PC-9 (cell line): Measurements from ENCODE around the gene TOM1. TPM values are rescaled to one million over a fixed set of nuclear protein-coding genes. Genes with fewer than 3 reads are reported as not detected.

ENCODE experiments used
- BruUV-seq: library from RNA; stranded (reverse); fragments of 400-500 nt; replicated peaks from 2 replicates; lab custom pipeline; 2021; lab: Mats Ljungman, UMichigan
- CTCF ChIA-PET: fragments of 300-600 bp; sonication (Branson Sonifier 250); formaldehyde crosslinking; loops from one replicate; lab custom pipeline; 2022; ENCODE audit warnings: antibody characterized with exemption; lab: Charles Lee
- POLR2A ChIA-PET: fragments of 300-600 bp; sonication (Branson Sonifier 250); formaldehyde crosslinking; loops from one replicate; lab custom pipeline; 2022; ENCODE audit warnings: antibody characterized with exemption; ENCODE audit not compliant: unreplicated experiment; lab: Charles Lee
- DNase-seq, 2 experiments: peaks; one replicate each; pipeline versions ENCODE4 v3.0.0 to v3.0.0-alpha.2; 2015 to 2022; ENCODE audit warnings: mixed read lengths in 1 of 2
- H2AFZ ChIP-seq: fragments of 200-600 bp; sonication (generic); 2 replicates; pipeline ENCODE4 v1.8.1; 2017; ENCODE audit warnings: antibody characterized with exemption
- H3F3A ChIP-seq: fragments of 200-600 bp; sonication (generic); 2 replicates; pipeline ENCODE4 v1.8.1; 2017; ENCODE audit warnings: antibody characterized with exemption, mild to moderate bottlenecking, low read depth; ENCODE audit not compliant: insufficient read depth
- H3K27ac ChIP-seq: fragments of 200-600 bp; sonication (generic); 2 replicates; pipeline ENCODE4 v1.6.1; 2016; ENCODE audit warnings: mixed run types
- H3K27me3 ChIP-seq: fragments of 200-600 bp; sonication (generic); 2 replicates; pipeline ENCODE4 v1.6.1; 2016; ENCODE audit warnings: low read depth, mixed run types; ENCODE audit not compliant: insufficient read depth
- H3K36me3 ChIP-seq: fragments of 200-600 bp; sonication (generic); 2 replicates; pipeline ENCODE4 v1.6.1; 2016; ENCODE audit warnings: low read depth, mixed run types
- H3K4me1 ChIP-seq: fragments of 200-600 bp; sonication (generic); replicated peaks from 2 replicates; pipeline ENCODE4 v1.6.1; 2016; ENCODE audit warnings: mixed run types; ENCODE audit not compliant: insufficient read depth
- H3K4me2 ChIP-seq: fragments of 200-600 bp; sonication (generic); 2 replicates; pipeline ENCODE4 v1.6.1; 2017; ENCODE audit warnings: mixed run types
- H3K4me3 ChIP-seq: fragments of 200-600 bp; sonication (generic); 2 replicates; pipeline ENCODE4 v1.6.1; 2016; ENCODE audit warnings: mixed run types
- H3K79me2 ChIP-seq: fragments of 200-600 bp; sonication (generic); 2 replicates; pipeline ENCODE4 v1.6.1; 2017; ENCODE audit warnings: low read depth, mixed run types
- H3K9me2 ChIP-seq: fragments of 200-600 bp; sonication (generic); 2 replicates; pipeline ENCODE4 v1.8.1; 2017; ENCODE audit warnings: mild to moderate bottlenecking; ENCODE audit not compliant: insufficient read depth
- H3K9me3 ChIP-seq: fragments of 200-600 bp; sonication (generic); 2 replicates; pipeline ENCODE4 v1.8.1; 2016; ENCODE audit warnings: low read depth; ENCODE audit not compliant: insufficient read depth
- H4K20me1 ChIP-seq: fragments of 200-600 bp; sonication (generic); 2 replicates; pipeline ENCODE4 v1.8.1; 2017; ENCODE audit not compliant: insufficient read depth
- EZH2 ChIP-seq: fragments of 200-600 bp; sonication (generic); IDR thresholded peaks from 2 replicates; pipeline ENCODE4 v1.8.0; 2017; ENCODE audit warnings: antibody characterized with exemption, low read depth
- intact Hi-C: fragments of 100-400 bp; cut with micrococcal nuclease; formaldehyde crosslinking; loops from one replicate; pipeline ENCODE4 v1.10.0; 2022; ENCODE audit not compliant: unreplicated experiment
- total RNA-seq: library from RNA; stranded (reverse); gene quantifications from 2 replicates; pipeline ENCODE4 v1.2.3, GENCODE V29; 2021
- TF ChIP-seq, protein P1 (sequence below): fragments of 200-600 bp; sonication (generic); conservative IDR thresholded peaks from 2 replicates; pipeline ENCODE4 v1.6.1; 2017; ENCODE audit warnings: mixed run types, antibody characterized with exemption, mild to moderate bottlenecking, moderate library complexity

TOM1 gene
- total RNA-seq, 1 experiment from 2014 or later: 43.6 TPM

DNA sequence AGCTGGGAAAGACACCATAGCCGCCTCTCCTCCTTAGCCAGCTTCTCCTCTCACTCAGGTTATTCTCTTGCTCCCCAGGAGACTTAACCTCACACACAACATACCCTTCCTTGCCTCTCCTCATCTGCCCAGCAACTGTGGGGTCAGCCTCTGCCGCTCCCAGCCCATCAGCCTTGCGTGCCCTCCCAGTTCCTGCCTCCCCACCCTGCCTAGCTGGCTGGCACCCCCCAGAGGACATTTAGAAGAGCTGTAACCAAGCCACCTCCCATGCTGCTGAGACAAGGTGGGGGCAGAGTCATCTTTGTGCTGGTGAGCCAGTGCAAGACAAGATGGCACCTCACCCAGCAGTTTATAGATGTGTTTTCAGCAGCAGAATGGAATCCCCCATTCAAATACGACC, 38.2 kb downstream of the TOM1 start:
- Histone ChIP-seq H4K20me1 (no peaks in the 10 kb centered on the region; the same call in 1 of the 2 replicates), H3K27ac (no peak overlapping the region), H3K4me1 (0 out of 2 replicates have a peak, but pooled peaks cover 4% of the 10 kb centered on the region), H3K79me2 (no peaks in the 10 kb centered on the region), H3F3A (peaks cover 9% of the 10 kb centered on the region; the same call in 1 of the 2 replicates), H3K9me2 (no peaks in the 10 kb centered on the region), H3K4me2 (no peak overlapping the region), H3K27me3 (no peaks in the 10 kb centered on the region), H3K36me3 (peaks cover 14% of the 10 kb centered on the region), H3K9me3 (no peaks in the 10 kb centered on the region; the same call in 1 of the 2 replicates), H3K4me3 (no peak overlapping the region), H2AFZ (no peak overlapping the region)
- no peak for DNase-seq
- POLR2A ChIA-PET: no interaction called here
- no TSS peak for BruUV-seq
- intact Hi-C loops: no loop called here
- CTCF ChIA-PET: interaction anchor here (0.6 to 1.2 kb wide), 4 partner anchors 13 to 294 kb away, joined by 3 to 4 read pairs (median 4); partner anchors contain the start of gene TOM1
- TF ChIP-seq EZH2: no peak
- TF ChIP-seq, protein P1, sequence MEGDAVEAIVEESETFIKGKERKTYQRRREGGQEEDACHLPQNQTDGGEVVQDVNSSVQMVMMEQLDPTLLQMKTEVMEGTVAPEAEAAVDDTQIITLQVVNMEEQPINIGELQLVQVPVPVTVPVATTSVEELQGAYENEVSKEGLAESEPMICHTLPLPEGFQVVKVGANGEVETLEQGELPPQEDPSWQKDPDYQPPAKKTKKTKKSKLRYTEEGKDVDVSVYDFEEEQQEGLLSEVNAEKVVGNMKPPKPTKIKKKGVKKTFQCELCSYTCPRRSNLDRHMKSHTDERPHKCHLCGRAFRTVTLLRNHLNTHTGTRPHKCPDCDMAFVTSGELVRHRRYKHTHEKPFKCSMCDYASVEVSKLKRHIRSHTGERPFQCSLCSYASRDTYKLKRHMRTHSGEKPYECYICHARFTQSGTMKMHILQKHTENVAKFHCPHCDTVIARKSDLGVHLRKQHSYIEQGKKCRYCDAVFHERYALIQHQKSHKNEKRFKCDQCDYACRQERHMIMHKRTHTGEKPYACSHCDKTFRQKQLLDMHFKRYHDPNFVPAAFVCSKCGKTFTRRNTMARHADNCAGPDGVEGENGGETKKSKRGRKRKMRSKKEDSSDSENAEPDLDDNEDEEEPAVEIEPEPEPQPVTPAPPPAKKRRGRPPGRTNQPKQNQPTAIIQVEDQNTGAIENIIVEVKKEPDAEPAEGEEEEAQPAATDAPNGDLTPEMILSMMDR: no peak

DNA sequence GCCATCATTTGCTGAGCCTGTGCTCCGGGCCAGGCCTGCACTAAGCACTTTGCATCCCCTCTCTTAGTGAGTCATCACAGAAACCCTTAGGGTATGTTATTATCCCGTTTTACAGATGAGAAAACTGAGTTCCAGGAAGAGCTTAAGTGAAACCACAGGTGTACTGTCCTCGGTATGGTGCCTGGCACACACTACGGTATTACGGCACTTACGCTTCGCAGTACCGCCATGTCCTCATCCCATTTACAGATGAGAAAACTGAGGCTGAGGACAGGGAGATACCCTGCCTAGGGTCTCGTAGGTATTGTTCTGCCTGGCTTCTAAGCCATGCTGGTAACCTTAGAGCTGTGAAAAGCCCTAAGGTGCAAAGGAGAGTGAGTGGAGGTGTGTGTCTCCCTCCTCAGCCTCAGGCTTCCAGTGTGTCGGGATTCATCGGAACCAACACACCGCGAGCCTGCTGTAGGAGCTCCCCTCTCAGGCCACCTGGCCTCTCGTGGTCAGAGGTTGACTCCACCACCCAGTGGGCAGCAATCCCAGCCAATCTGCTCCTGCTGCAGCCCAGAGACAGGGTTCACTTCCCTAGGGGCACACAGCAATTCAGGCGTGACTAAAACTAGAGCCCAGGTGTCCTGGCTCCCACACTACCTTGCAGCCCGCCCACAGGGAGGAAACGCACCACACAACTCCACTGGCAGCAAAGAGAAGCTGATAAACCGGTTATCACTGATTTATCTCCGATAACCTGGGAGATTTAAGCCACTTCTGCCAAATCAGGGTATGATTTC, 41.6 kb downstream of the TOM1 start:
- no peak overlapping the region for H3K4me3 ChIP-seq
- no peaks in the 10 kb centered on the region for H3K79me2 ChIP-seq
- TF ChIP-seq EZH2: no peak
- TF ChIP-seq, protein P1: no peak
- H3K4me1 ChIP-seq: no peaks in the 10 kb centered on the region
- ChIA-PET POLR2A (interaction anchor here (0.6 kb wide), 1 partner anchor 89 kb away, joined by 3 read pairs; no protein-coding TSS in a partner anchor), CTCF (no interaction called here)
- H3K27me3 ChIP-seq: no peaks in the 10 kb centered on the region
- peaks cover 11% of the 10 kb centered on the region for H3K36me3 ChIP-seq
- H3K4me2 ChIP-seq: no peak overlapping the region
- H2AFZ ChIP-seq: no peak overlapping the region
- H3K27ac ChIP-seq: no peak overlapping the region
- H4K20me1 ChIP-seq: no peaks in the 10 kb centered on the region
- H3F3A ChIP-seq: peaks cover 9% of the 10 kb centered on the region; the same call in 1 of the 2 replicates
- BruUV-seq: no TSS peak
- intact Hi-C loops: no loop called here
- DNase-seq: no peak
- no peaks in the 10 kb centered on the region; the same call in 1 of the 2 replicates for H3K9me3 ChIP-seq
- H3K9me2 ChIP-seq: no peaks in the 10 kb centered on the region

DNA sequence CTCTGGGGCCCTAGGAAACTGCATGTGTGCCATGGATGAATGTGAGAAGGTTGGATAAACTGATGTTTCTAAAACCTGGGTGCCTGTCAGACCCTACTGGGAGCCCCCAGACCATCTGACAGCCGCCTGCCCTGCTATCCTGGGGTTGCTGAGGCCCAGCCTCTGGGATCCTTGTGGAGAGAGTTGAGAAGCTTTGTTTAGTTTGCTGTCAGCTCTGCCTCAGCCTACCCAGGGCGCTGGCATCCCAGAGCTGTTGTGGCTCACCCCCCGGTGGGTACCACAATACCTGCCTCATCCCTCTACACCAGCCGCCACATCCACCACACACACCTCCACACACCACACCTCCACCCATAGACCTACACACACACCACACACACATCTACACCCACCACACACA, 42.7 kb downstream of the TOM1 start:
- no peak overlapping the region for H3K27ac ChIP-seq
- no peaks in the 10 kb centered on the region for H3K79me2 ChIP-seq
- H3K27me3 ChIP-seq: no peaks in the 10 kb centered on the region
- BruUV-seq: no TSS peak
- H4K20me1 ChIP-seq: no peaks in the 10 kb centered on the region
- H2AFZ ChIP-seq: no peak overlapping the region
- no peaks in the 10 kb centered on the region; the same call in 1 of the 2 replicates for H3K9me3 ChIP-seq
- no peak overlapping the region for H3K4me3 ChIP-seq
- H3K36me3 ChIP-seq: peaks cover 11% of the 10 kb centered on the region
- no peak overlapping the region for H3K4me2 ChIP-seq
- DNase-seq: no peak
- intact Hi-C loops: no loop called here
- TF ChIP-seq, protein P1: no peak
- TF ChIP-seq EZH2: no peak
- no peaks in the 10 kb centered on the region for H3K4me1 ChIP-seq
- peaks cover 9% of the 10 kb centered on the region; the same call in 1 of the 2 replicates for H3F3A ChIP-seq
- CTCF ChIA-PET: no interaction called here
- H3K9me2 ChIP-seq: no peaks in the 10 kb centered on the region
- POLR2A ChIA-PET: no interaction called here
